Measurements from ENCODE around the gene KRT10.

DNA sequence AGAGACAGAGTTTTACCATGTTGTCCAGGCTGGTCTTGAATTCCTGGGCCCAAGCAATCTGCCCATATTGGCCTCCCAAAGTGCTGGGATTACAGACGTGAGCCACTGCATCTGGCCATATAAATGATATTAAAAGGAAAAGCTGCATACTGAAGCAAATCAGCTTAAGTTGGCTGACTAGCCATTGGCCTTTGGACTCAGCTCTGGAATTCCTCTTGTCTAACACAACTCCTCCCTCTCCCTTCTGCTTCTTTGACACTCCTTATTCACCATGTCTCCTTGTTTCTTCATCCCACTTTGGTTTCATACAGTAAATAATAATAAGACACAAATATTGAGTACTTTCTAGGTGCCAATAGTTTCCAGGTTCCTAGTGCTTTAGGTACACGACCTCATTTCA lies 37.1 kb upstream of the KRT10 start:
- TF ChIP-seq POLR2A (IDR thresholded peaks at IDR 0.05) (no peak), POLR2AphosphoS5 (IDR thresholded peaks at IDR 0.05) (no peak)
- TF ChIP-seq, protein P1, sequence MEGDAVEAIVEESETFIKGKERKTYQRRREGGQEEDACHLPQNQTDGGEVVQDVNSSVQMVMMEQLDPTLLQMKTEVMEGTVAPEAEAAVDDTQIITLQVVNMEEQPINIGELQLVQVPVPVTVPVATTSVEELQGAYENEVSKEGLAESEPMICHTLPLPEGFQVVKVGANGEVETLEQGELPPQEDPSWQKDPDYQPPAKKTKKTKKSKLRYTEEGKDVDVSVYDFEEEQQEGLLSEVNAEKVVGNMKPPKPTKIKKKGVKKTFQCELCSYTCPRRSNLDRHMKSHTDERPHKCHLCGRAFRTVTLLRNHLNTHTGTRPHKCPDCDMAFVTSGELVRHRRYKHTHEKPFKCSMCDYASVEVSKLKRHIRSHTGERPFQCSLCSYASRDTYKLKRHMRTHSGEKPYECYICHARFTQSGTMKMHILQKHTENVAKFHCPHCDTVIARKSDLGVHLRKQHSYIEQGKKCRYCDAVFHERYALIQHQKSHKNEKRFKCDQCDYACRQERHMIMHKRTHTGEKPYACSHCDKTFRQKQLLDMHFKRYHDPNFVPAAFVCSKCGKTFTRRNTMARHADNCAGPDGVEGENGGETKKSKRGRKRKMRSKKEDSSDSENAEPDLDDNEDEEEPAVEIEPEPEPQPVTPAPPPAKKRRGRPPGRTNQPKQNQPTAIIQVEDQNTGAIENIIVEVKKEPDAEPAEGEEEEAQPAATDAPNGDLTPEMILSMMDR (IDR thresholded peaks at IDR 0.05): no peak

Data from prostate gland (tissue), 2 donors.